NB4 (cell line): ENCODE data around the gene DMXL2.

ENCODE experiments used
- CTCF ChIP-seq: IDR thresholded peaks from one replicate; pipeline ENCODE4 v1.5.1; 2012; ENCODE audit warnings: low read depth, low read length
- POLR2A ChIP-seq: IDR thresholded peaks from 2 replicates; pipeline ENCODE4 v1.6.1; 2011; ENCODE audit warnings: mild to moderate bottlenecking; ENCODE audit not compliant: insufficient read length; ENCODE audit errors: extremely low read depth

DNA sequence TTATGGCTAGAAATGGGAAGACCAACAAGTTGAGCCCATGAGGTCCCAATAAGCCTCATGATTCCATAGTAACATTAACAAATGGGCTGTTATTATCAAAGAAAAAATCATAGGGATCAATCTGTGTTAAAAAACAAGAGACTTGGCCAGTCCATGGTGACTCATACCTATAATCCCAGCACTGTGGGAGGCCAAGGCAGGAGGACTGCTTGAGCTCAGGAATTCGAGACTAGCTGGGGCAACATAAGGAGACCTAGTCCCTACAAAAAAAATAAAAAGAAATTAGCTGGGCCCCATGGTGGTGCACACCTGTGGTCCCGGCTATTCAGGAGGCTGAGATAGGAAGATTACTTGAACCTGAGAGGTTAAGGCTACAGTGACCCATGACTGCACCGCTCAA lies 124.8 kb downstream of the DMXL2 start:
- no peak for TF ChIP-seq POLR2A
- no peak for TF ChIP-seq CTCF
